Upper lobe of left lung (tissue), 4 donors: ENCODE results near the gene IFNL2.

Source experiments
- POLR2A ChIP-seq, 4 donors: fragments of 450-650 bp; IDR thresholded peaks; one replicate each; pipeline ENCODE4 v1.5.1; 2016 to 2017; ENCODE audit warnings: antibody characterized with exemption in 4 of 4, mild to moderate bottlenecking in 2 of 4
- POLR2AphosphoS5 ChIP-seq, 2 donors: sonication (generic); formaldehyde crosslinking; IDR thresholded peaks; one replicate each; pipeline ENCODE4 v1.5.1; 2017; ENCODE audit warnings: antibody characterized with exemption in 2 of 2
- TF ChIP-seq, protein P1 (sequence below), 6 experiments: fragments of 450-650 bp in 4 of 6; fragments of 200-600 bp in 2 of 6; sonication (generic) in 2 of 6; IDR thresholded peaks; one replicate each; pipeline ENCODE4 v1.5.1; 2016 to 2019; ENCODE audit warnings: antibody characterized with exemption in 6 of 6

DNA sequence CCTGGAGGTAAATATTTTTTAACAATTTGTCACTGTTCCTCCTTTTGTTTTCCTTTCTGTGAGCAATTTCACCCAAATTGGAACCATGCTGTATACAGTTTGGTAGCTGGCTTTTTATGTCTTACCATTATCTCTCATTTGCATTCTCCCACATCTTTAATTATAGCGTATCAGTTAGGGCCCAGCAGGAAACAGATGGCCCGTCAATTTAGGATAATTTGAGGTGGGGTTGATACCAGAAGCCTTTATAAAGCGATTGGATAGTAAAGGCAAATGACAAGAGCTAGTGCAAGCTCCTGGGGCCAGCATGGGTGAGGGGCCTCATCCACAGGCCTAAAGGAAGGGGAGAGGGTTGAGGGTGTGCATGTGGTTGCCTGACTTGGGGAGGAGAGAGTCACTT is 15.7 kb upstream of the IFNL2 start:
- TF ChIP-seq, protein P1, sequence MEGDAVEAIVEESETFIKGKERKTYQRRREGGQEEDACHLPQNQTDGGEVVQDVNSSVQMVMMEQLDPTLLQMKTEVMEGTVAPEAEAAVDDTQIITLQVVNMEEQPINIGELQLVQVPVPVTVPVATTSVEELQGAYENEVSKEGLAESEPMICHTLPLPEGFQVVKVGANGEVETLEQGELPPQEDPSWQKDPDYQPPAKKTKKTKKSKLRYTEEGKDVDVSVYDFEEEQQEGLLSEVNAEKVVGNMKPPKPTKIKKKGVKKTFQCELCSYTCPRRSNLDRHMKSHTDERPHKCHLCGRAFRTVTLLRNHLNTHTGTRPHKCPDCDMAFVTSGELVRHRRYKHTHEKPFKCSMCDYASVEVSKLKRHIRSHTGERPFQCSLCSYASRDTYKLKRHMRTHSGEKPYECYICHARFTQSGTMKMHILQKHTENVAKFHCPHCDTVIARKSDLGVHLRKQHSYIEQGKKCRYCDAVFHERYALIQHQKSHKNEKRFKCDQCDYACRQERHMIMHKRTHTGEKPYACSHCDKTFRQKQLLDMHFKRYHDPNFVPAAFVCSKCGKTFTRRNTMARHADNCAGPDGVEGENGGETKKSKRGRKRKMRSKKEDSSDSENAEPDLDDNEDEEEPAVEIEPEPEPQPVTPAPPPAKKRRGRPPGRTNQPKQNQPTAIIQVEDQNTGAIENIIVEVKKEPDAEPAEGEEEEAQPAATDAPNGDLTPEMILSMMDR (IDR thresholded peaks at IDR 0.05), result no peak
- TF ChIP-seq POLR2AphosphoS5 (IDR thresholded peaks at IDR 0.05) (no peak), POLR2A (IDR thresholded peaks at IDR 0.05) (no peak)
